GM19438 (cell line): ENCODE data around the gene HOXA3.

Experiments
- ATAC-seq: cut with Tn5 transposase; IDR thresholded peaks from one replicate; pipeline ENCODE4 v1.9.1; 2021; ENCODE audit warnings: low read depth; ENCODE audit not compliant: unreplicated experiment

The HOXA3 gene

DNA sequence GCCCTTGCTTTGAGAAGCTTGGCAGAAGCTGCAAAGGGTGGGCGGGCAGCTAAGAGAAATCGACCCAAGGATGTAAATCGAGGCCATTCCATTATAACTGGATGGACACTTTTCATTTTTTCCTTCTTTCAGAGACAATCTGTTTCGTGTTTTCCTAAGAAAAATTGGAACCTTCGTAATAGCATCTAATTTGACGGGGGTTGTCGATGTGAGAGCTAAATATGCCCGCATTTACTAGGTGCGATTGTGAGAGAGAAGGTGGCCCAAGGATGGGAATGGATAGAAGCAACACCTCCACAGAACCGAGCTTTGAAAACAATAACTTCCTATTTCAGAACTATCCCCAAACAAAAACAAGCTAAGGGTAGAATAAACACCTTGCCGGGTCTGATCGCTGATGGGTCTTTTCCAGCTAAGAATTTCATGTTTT lies 21.0 kb downstream of the HOXA3 start:
- no peak for ATAC-seq

DNA sequence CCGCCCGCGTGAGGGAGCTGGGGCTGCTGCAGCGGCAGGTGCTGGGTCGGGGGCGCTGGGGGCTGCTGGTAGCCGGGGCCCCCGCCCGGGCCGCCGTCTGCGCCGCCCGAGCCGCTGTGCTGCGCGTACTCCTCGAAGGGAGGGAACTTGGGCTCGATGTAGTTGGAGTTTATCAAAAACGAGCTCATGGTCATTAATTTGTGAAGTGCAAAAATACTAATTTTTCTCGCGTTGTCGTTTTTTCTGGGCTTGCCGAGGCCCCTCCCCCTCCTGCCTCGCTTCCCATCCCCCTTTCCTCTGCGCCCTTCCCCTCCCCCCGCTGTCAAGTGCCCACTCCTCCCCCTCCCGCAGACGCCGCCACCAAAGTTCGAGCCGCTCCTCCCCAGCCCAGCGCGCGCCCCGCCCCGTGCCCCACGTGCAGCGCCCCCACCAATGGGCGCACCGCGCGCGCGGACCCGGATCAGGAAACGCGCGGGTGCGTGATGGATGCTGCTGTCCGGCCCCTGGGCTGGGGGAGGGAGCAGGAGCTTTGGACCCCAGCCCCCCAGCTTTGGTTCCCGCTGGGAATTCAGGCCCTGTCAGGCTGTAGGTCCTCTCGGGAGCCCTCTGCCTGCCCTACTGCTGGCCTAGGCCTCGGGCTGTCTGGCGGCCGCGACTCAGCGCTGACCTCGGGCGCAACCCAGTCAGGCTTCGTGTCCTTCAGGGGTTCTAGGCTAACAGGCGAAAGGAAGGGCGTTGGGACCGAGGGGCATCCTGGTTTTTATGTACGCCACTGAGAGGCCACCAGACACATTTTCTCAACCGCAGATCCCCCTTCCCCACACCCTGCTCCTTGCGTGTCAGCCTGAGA lies 21.6 kb downstream of the HOXA3 start, which contains the start of gene HOXA4:
HOXA4 (minus strand) TSS at position 218 of the 850 bp plus-strand sequence; CDS start at position 194, 24 bp downstream.
- ATAC-seq, result no peak

DNA sequence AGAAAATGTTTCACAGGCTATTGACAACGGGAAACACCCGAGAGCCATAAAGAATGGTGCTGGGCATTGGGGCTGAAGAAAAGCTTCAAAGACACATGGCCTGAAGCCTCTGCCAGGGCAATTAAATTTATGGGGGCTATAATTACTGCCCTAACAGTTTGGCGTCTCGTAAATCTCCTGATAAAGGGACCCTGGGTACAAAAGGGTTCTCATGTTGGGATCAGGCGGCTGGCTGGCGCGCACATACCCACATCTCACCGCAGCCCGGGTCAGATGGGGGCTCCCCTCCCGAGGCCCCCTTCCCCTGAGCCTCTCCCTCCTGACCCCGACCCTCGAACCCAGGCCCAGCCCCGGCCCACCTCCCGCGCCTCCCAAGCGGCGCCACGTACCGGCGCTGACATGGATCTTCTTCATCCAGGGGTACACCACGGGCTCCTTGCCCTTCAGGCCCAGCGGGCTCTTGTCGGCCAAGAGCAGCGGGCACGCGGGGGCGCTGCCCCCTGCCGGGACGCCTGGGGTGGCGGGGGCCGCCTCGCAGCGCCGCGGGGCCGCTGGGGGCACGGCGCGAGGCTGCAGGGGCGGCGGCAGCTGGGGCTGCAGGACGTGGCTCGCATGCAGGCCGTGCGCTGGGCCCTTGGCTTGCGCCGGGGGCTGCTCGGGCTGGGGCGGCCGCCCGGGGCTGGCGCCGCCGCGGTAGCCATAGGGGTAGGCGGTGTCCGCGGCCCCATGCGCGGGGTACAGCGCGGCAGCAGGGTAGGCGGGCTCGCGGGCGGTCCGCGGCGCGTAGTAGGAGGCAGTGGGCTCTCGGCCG lies 22.4 kb downstream of the HOXA3 start:
- ATAC-seq, result no peak

DNA sequence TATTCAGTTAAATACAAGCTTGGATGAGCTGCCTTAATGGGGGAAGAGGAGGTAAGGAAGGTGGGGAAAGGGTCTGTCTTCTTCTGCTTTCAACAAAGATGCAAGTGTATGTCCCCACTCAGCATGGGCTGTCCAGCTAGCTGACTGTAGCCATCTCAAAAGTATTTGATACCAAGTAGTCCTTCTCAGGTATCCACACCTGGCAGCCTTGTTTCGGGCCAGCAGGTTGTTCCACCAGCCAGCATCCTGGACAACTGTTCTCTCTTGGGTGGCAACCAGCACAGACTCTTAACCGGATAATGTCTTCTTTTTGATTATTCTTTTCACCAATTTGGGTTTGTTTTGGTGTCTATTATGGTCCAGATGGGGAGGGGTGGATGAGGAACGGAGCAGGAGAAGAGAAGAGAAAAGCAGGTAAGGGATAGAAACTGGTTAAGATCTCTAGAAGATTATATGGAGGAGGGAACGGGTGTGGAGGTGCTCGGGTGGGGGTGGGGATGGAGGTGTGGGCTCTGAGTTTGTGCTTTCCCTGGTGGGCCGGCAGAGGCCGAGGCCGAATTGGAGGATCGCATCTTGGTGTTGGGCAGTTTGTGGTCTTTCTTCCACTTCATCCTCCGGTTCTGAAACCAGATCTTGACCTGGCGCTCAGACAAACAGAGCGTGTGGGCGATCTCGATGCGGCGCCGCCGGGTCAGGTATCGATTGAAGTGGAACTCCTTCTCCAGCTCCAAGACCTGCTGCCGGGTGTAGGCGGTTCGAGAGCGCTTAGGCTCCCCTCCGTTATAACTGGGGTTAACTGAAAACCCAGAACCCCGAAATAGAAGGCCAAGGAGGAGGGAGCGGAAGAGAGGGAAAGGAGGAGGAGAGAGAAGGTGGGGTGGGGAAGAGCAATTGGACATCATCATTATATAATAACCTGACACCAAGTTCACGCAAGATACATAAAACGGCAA lies 23.3 kb downstream of the HOXA3 start:
- ATAC-seq, result no peak

DNA sequence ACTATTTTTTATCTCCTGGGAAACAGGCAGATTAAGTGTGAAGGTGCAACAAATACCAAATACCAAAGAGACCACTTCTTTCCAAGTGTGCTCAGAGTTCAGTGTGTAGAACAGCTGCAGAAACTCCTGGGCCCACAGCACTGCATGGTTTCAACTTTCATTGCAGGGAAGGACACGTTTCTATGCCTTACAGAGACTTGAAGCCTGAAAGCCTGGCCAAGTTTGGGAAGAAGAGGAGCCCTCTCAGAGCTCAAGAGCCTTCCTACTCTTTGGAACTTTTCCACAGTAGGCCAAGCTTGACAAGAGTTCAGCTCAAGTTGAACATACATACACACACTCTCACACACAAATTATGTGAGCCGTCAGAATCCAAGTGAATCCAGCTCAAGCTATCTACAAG lies 24.3 kb downstream of the HOXA3 start:
- ATAC-seq, result no peak

DNA sequence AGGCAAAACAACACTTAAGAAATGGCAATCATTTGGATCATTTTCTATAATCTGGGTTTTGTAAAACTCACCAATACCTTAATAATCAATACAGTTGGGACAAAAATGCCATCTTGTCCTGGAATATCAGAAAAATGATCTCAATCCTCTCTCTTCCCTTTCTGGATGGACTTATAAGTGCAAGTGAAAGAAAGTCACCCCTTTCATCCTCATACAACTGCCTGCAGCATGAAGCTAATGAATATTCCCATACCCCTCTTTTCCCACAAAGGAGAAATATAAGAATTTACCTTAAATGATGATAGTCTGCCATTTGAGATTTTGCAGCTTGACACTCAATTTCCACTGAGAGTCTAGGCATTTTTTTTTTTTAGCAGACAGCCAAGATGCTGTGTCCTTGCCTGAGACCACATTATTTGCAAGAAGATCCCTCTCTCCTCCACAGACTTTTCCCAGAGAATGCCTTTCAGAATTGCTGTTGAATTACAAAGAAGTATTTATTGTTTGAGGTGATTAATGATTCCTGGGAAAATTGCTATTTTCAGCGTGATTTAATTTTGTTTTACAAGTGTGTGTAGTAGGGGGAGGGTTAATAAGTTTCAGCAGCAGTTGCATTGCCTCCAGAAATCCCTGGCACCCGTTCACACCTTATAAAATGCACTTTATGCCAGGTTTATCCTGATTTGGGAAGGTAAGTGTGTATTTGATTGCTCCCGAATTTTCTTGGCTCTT lies 25.6 kb downstream of the HOXA3 start:
- ATAC-seq, result no peak

DNA sequence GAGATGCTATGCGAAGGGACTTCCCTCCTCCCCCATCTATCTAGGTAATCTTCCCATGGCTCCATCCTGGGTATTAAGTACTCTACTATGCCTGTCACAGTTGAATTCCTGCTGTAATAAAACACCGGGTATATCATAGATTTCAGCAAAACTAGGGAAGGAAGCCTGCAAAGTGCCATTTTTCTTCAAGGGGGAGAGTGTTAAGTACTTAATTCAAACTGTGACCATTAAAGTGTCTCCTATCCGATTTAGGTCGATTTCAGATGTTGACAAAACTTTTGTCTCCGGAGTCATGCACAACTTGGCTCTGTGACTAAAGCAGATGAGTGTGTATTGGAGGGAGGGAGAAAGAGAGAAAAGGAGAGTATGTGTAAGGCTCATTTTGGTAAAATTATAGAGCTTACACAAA lies 26.4 kb downstream of the HOXA3 start:
- no peak for ATAC-seq

DNA sequence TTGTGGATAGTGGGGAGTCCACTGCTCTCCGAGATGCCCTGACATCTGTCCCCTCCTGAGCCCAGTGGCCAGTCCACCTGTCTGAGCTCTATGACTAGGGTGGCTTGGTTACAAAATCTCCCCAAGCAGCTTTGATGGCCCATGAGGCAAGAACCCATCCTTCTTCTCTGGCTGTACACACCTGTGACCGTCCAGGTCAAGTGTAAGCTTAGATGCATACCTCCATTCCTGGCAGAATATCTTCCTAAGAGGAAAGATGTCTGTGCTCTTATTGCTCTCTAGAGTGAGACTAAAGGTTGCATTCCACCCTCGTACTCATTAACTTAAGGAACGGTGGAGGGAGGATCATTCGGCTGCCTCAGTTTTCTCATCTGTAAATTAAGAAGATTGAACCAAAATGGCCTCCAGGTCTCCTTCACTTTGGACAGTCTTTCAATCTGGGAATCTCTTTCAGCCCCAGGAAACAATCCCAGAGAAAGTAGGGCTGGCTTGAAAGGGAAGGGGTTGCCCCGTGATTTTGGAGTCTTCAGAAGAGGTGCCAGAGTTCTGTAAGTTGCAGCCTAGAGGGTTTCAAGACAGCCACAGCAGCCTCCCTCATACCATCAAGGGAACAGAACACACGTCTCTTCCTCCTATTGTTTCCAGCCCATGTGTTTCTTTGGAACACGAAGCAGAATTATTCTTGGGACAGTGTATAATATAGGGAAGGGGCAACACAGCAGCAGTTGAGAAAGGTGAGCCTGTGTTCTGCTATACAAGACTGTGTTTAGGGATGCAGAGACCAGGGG lies 27.3 kb downstream of the HOXA3 start:
- no peak for ATAC-seq

DNA sequence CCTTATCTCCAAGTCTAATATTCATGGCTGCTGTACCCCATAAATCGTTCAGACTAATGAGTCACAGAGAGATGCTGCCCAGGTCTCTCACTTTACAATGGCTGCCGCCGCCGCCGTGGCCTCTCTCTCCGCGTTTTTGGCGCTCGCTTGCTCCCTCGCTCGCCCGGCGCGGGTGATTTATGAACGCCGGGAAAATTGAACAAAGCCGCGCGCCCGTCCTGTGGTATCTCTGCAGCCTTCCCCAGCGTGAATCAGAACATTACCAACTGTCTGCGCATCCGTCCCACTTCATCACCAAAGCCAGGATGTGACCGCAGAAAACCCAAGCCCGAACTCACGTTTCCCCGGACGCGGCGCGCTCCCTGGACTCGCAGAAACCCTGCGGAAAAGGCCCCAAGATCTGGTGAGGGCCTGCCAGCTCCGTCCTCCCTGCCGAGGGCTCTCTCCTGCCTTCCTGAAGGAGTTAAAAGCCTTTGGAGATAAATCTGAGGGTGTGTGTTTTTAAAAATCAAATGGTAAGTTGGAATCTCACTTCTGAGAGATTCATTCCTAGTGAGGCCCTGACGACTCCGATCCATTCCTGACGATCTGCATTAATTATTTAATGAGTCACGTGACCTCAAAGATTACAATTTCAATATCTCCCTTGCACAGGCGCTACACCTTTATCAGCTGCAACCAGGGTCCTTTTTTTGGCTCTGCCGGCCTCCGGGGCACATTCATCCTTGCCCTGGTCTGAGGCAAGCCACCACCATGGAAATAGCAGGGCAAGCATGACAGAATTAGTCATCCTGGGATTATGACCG lies 28.1 kb downstream of the HOXA3 start:
- ATAC-seq, result no peak

DNA sequence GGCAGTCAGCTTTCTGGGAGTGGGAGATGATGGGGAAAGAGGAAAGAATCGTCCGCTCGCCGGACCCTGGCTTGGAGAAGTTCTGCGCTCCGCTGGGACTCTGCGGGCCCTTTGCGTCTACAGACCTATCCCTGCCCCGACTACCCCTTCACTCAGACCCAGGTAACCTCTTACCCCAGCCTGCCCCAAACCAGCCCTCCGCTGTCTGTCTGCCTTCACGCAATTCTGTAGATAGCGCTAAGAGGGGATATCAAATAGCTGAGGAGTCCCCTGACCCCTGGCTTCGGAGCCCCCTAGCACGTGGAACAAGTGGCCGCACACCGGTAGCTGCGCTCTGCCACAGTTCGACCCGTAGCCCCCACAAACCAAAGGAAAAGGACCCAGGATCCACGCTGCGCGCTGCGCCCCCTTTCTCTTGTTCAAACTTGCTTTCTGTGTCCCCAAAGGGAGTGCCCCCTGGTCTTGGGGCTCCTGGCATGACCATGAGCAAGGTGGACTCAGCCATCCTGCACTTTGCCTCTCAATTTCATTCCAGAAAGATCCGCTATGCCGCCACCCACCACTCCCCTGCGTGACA lies 28.8 kb downstream of the HOXA3 start:
- no peak for ATAC-seq

DNA sequence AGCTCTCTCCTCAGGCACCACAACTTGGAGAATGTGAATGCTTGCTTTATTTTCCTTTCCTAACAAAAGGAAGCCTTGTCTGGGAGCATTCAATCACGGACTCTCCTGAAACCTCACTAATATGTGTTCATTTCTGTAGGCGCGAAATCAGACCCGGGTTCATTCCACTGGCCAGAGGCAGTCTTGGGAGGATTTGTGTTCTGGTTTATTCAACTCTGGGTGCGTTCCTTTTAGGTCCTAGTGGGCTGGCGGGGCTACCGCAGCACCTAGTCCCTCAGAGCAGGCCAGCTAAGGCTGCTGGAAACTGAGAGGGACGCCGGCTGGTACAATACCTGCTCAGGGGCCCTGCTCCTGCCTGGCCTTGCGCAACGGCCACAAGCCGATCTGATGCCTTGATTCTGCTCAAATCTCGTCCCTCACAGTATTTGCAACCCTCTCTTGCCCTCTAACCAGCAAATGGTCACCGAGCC lies 29.3 kb downstream of the HOXA3 start:
- no peak for ATAC-seq

DNA sequence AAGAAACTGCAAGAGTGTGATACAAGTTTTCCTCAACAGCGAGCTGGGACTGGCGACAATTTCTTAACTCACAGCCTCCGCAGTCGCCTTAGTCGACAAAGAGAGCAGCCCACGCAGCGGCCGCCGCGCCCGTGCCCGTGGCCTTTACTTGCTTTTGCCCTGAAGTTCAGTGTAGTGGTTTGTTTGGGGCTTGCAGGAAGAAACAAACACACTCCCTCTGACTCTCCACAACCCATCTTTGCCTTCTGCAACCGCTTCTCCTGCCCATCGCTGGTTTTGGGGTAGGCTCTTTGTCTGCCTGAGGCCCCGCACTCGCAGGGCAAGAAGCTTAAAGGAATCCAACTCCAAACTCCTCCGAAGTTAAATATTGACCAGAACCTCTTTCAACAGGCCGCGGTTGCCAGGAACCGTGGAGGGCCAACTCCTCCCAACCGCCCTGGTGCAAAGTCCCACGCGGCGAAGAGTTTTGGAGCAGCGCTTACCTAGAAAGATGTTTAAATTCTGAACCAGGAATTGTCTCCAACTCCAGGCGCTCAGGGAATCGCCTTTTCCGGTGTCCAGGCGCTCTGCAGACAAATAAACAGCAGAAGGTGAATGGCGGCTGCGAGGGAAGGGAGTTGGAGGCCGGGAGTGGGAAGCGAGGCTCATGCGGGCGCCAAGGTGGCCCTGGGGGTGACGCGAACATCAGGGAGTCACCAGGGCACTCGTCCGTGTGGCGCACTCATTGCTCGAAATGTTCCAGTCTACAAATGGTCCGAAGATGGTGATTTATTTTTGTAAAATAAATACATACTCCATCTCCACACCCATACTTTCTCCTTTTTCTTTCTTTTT lies 30.1 kb downstream of the HOXA3 start:
- no peak for ATAC-seq

DNA sequence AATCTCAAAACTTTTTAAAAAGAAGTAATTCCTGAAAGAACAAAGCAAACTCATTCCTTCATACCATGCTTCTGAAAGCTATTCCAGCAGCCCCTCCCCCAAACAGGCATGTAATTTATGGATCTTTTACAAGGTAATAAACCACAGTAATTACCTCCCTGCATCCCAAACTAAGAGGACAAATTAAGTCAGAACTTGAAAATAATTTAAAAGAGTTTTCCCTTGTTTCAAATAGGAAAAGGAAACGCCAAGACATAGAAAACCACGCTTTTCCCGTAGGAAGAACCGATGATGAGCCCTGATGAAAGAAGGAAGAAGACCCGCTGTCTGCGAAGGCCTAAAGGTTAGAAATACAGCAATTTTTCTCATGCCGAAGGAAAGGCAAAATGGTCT lies 30.7 kb downstream of the HOXA3 start:
- no peak for ATAC-seq

DNA sequence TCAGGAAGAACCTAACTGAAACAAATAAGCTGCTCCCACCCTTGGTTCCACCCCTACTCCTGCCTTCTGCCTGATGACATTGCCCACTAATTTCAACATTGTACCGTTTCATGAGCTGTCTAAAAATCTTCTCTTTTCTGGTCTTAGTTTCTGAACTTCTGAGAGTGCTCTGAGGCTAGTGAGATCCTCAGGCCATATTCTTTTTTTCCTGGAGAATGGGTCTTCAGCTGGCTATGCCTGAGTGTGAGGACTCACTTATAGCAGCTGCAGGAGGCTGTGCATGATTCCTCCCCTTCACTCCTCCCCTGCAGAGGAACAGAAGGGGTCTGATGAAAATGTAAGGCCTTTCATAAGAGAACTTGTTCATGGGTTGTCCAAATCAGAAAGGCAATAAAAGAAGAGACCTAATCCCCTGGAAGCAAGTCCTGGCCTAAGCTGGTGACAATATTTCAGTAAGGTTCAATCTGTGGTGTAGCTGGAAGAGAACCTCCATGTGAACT lies 32.9 kb downstream of the HOXA3 start:
- no peak for ATAC-seq

DNA sequence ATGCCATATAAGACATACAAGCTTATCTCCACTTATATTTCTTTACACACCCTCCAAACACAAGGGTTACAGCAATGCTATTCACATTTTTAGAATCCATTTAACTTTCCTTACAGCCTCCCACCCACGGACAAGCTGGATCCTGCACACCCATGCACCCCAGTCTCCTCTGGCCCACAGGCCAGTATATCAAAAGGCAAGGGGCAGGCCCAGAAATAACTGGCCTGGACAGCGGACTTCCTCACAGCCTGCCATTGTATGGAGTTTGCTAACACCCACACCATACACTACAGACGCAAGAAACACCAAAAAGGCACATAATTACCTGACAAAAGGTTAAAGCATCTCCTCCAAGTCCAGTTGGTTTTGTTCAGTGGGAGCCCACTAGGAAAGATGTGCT lies 33.8 kb downstream of the HOXA3 start:
- no peak for ATAC-seq

DNA sequence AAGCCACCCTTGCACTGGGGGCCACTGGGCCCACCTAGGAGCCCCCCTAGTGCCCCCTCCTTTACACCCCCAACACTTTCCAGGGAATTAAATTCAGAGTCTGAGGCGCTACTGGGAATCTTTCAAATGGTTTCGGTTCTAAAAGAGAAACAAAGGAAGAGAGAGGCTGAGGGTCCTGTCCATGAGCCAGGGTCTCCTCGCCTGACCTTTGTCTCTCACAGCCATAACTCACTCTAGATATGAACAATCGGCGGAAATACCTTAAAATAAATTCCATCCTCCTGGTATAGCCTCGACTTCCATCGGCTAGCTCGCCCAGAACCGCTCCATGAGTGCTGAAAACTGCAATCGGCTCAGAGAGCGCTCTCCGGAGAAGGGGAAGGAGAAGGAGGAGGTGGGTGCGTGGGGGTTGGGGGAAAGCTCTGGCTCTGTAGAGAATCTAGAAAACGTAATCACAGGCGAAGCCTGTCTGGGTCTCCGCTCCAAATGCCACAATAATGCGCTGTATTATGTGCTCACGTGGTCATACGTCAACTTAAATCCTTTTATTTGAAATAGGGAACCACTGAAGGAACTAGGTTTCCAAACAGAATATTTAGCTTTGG lies 34.4 kb downstream of the HOXA3 start:
- ATAC-seq, result no peak
